ENCODE data around the gene PRDM11. TPM values are rescaled to one million over a fixed set of nuclear protein-coding genes. Genes with fewer than 3 reads are reported as not detected.

The PRDM11 gene
- total and polyA plus RNA-seq, 2 experiments from 2014 or later, result 0.24 to 3.7 TPM

GRCh38 chr11:45180848-45181192 lies 34.4 kb downstream of the PRDM11 start:
- H3K9me2 ChIP-seq (ENCODE audit: insufficient read depth), result no peaks in the 10 kb centered on the region
- H2AFZ ChIP-seq, result peak overlapping the region; percentile 26
- no peaks in the 10 kb centered on the region for H3K9me3 ChIP-seq (ENCODE audit: low read depth)
- peak overlapping the region; percentile 69 for H3K4me3 ChIP-seq
- DNase-seq, result peak; percentile 86
- H3K4me1 ChIP-seq (ENCODE audit: insufficient read depth), result no peaks in the 10 kb centered on the region
- H3K9ac ChIP-seq, result peak overlapping the region; percentile 59
- no peaks in the 10 kb centered on the region for H3F3A ChIP-seq (ENCODE audit: insufficient read depth)
- WGBS, 2 experiments (ENCODE audit: low coverage in 1 of 2, low lambda C conversion rate in 2 of 2, missing lambda C conversion rate in 2 of 2), result 0 to 4% methylated on average over 12 to 21 of the region's 33 CpGs
- H4K20me1 ChIP-seq (ENCODE audit: insufficient read depth), result no peaks in the 10 kb centered on the region
- peak overlapping the region; percentile 23 for H3K4me2 ChIP-seq (ENCODE audit: unreplicated experiment)
- TF ChIP-seq EZH2 (IDR thresholded peaks at IDR 0.05; ENCODE audit: insufficient read depth, poor library complexity, severe bottlenecking) (no peak), EZH2phosphoT487 (IDR thresholded peaks at IDR 0.05; ENCODE audit: insufficient read depth, low read depth) (no peak)
- no peaks in the 10 kb centered on the region for H3K79me2 ChIP-seq (ENCODE audit: insufficient read depth)
- H3K27me3 ChIP-seq (replicated peaks; ENCODE audit: insufficient read depth), result no peaks in the 10 kb centered on the region
- in situ Hi-C loops (cut with MboI), result no loop called here
- no peaks in the 10 kb centered on the region for H3K36me3 ChIP-seq (ENCODE audit: low read depth)
- no peak overlapping the region for H3K27ac ChIP-seq

- no peaks in the 10 kb centered on the region for H3K9me3 ChIP-seq (ENCODE audit: low read depth)
- peak overlapping the region; percentile 69 for H3K4me3 ChIP-seq
- H3K36me3 ChIP-seq (ENCODE audit: low read depth), result no peaks in the 10 kb centered on the region
- H3K79me2 ChIP-seq (ENCODE audit: insufficient read depth), result no peaks in the 10 kb centered on the region
- H3K9me2 ChIP-seq (ENCODE audit: insufficient read depth), result no peaks in the 10 kb centered on the region
- no peak overlapping the region for H3K27ac ChIP-seq
- DNase-seq, result no peak
- H3K4me2 ChIP-seq (ENCODE audit: unreplicated experiment), result peak overlapping the region; percentile 23
- WGBS, 2 experiments (ENCODE audit: low coverage in 1 of 2, low lambda C conversion rate in 2 of 2, missing lambda C conversion rate in 2 of 2), result 63 to 76% methylated on average over 19 to 25 of the region's 25 CpGs
- TF ChIP-seq EZH2 (IDR thresholded peaks at IDR 0.05; ENCODE audit: insufficient read depth, poor library complexity, severe bottlenecking) (no peak), EZH2phosphoT487 (IDR thresholded peaks at IDR 0.05; ENCODE audit: insufficient read depth, low read depth) (no peak)
- no peaks in the 10 kb centered on the region for H4K20me1 ChIP-seq (ENCODE audit: insufficient read depth)
- H2AFZ ChIP-seq, result peak overlapping the region; percentile 26
- in situ Hi-C loops (cut with MboI), result no loop called here
- no peaks in the 10 kb centered on the region for H3F3A ChIP-seq (ENCODE audit: insufficient read depth)
- no peaks in the 10 kb centered on the region for H3K4me1 ChIP-seq (ENCODE audit: insufficient read depth)
- H3K27me3 ChIP-seq (replicated peaks; ENCODE audit: insufficient read depth), result no peaks in the 10 kb centered on the region
- H3K9ac ChIP-seq, result peak overlapping the region; percentile 59
Observed at GRCh38 chr11:45181193-45181888, 34.9 kb downstream of the PRDM11 start.

GRCh38 chr11:45181889-45182550 lies 35.6 kb downstream of the PRDM11 start:
- in situ Hi-C loops (cut with MboI), result no loop called here
- WGBS, 2 experiments (ENCODE audit: low coverage in 1 of 2, low lambda C conversion rate in 2 of 2, missing lambda C conversion rate in 2 of 2), result 90 to 92% methylated on average over 14 of the region's 14 CpGs
- no peaks in the 10 kb centered on the region for H3K4me1 ChIP-seq (ENCODE audit: insufficient read depth)
- H3F3A ChIP-seq (ENCODE audit: insufficient read depth), result no peaks in the 10 kb centered on the region
- H3K36me3 ChIP-seq (ENCODE audit: low read depth), result no peaks in the 10 kb centered on the region
- DNase-seq, result no peak
- no peak overlapping the region for H3K27ac ChIP-seq
- H3K9ac ChIP-seq, result no peak overlapping the region
- H3K9me3 ChIP-seq (ENCODE audit: low read depth), result no peaks in the 10 kb centered on the region
- TF ChIP-seq EZH2phosphoT487 (IDR thresholded peaks at IDR 0.05; ENCODE audit: insufficient read depth, low read depth) (no peak), EZH2 (IDR thresholded peaks at IDR 0.05; ENCODE audit: insufficient read depth, poor library complexity, severe bottlenecking) (no peak)
- H3K79me2 ChIP-seq (ENCODE audit: insufficient read depth), result no peaks in the 10 kb centered on the region
- no peak overlapping the region for H3K4me2 ChIP-seq (ENCODE audit: unreplicated experiment)
- no peak overlapping the region for H3K4me3 ChIP-seq
- no peaks in the 10 kb centered on the region for H4K20me1 ChIP-seq (ENCODE audit: insufficient read depth)
- H2AFZ ChIP-seq, result no peak overlapping the region
- no peaks in the 10 kb centered on the region for H3K27me3 ChIP-seq (replicated peaks; ENCODE audit: insufficient read depth)
- no peaks in the 10 kb centered on the region for H3K9me2 ChIP-seq (ENCODE audit: insufficient read depth)

GRCh38 chr11:45182902-45183301 lies 36.5 kb downstream of the PRDM11 start:
- in situ Hi-C loops (cut with MboI), result no loop called here
- no peaks in the 10 kb centered on the region for H3K27me3 ChIP-seq (replicated peaks; ENCODE audit: insufficient read depth)
- no peaks in the 10 kb centered on the region for H3K79me2 ChIP-seq (ENCODE audit: insufficient read depth)
- H4K20me1 ChIP-seq (ENCODE audit: insufficient read depth), result no peaks in the 10 kb centered on the region
- H3K36me3 ChIP-seq (ENCODE audit: low read depth), result no peaks in the 10 kb centered on the region
- no peak overlapping the region for H3K27ac ChIP-seq
- no peaks in the 10 kb centered on the region for H3K4me1 ChIP-seq (ENCODE audit: insufficient read depth)
- H3K9me2 ChIP-seq (ENCODE audit: insufficient read depth), result no peaks in the 10 kb centered on the region
- DNase-seq, result peak; percentile 63
- H3K4me2 ChIP-seq (ENCODE audit: unreplicated experiment), result no peak overlapping the region
- H3K4me3 ChIP-seq, result no peak overlapping the region
- H3F3A ChIP-seq (ENCODE audit: insufficient read depth), result no peaks in the 10 kb centered on the region
- no peak overlapping the region for H2AFZ ChIP-seq
- TF ChIP-seq EZH2 (IDR thresholded peaks at IDR 0.05; ENCODE audit: insufficient read depth, poor library complexity, severe bottlenecking) (no peak), EZH2phosphoT487 (IDR thresholded peaks at IDR 0.05; ENCODE audit: insufficient read depth, low read depth) (no peak)
- H3K9ac ChIP-seq, result no peak overlapping the region
- no peaks in the 10 kb centered on the region for H3K9me3 ChIP-seq (ENCODE audit: low read depth)
- WGBS, 2 experiments (ENCODE audit: low coverage in 1 of 2, low lambda C conversion rate in 2 of 2, missing lambda C conversion rate in 2 of 2), result 91 to 95% methylated on average over 12 to 14 of the region's 14 CpGs
